Fibroblast of gingiva (primary cell): ENCODE measurements around the gene TRAM2.

Source experiments
- DNase-seq: peaks from one replicate; pipeline ENCODE4 v3.0.0-alpha.2; 2011; ENCODE audit warnings: low read depth

Gene TRAM2

DNA sequence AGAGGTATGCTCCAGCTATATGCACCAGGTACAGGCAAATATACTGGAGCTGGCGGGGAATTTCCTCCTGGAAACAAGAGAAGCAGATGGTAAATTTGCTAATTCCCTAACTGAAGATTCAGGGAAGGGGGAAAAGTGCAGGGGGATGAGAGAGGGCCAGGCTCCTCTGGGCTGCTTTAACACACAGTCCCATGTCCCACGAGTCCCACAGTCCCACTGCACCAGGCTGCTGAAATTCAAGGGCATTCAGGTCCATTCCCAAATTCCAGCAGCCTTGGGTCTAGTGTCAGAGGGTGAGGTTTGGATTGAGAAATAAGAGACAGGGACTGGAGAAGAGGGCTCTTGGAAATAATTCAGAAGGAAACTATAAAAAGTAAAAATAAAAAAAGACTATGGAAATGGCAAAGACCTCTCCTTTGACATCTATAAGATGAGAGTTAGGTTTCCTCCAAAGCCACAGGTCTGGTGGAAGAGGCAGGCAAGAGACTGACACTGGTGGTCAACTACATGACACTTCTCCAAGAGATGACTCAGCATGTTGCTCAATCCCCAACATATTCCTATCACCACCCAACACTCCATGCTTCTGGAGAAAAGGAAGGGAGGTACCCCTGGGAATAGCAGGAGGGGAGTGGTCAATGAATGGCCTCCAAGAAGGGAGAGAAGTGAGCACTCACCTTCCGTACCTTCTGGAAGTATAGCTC lies 69.2 kb downstream of the TRAM2 start:
- peak; percentile 79 for DNase-seq

GRCh38 chr6:52506476-52506875 lies 70.4 kb downstream of the TRAM2 start:
- DNase-seq: no peak

DNA sequence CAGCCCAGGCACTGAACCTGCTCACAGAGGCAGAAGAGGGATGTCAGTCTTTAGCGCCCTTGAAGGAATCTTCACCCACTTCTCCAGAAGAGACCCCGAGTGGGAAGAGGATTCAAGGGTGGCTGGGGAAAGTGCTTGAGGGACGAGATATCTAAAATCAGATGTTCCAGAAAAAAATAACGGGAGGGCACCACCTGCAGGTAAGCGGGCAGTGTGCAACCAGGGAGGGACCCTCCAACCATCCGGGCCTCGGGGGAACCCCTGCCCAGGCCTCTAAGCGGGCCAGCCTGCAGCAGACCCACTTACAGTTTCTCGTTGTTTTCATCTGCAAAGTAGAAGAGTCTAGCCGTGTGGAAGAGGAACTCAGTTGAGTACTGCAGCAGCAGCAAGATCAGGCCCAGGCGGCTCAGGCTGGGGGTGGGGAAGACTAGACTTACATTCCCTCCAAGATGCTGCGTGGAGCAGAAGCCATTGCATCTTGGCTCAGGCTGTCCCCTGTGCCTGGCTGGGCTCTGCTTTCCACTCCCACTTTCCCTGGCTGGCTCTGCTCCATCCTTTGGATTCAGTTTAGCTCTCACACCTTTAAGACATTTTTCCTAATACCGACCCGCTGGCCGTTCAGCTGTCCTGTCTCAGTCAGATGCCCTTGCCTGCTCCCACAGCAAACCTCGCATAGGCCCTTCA lies 71.0 kb downstream of the TRAM2 start:
- no peak for DNase-seq

DNA sequence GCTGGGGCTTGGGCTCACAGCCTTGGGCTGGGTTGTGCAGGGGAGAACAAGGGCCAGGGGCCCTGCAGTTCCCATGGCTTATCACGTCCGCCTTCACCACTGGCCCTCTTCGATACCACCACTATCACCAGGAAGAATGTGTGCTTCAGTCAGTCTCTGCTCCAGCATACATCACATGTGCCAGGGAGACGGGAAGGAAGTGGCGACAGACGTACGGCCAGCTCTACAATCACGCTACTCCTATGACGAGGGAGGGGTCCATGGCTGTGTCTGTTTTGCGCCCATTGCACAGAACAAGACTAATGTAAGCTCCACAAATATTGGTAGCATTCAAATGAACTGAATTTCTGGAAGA lies 72.1 kb downstream of the TRAM2 start:
- DNase-seq: no peak

GRCh38 chr6:52503851-52504781 lies 72.7 kb downstream of the TRAM2 start:
- peak; percentile 77 for DNase-seq

GRCh38 chr6:52503323-52503747 lies 73.5 kb downstream of the TRAM2 start:
- DNase-seq: no peak

- DNase-seq: no peak
Observed at GRCh38 chr6:52502306-52503029, 74.4 kb downstream of the TRAM2 start.

DNA sequence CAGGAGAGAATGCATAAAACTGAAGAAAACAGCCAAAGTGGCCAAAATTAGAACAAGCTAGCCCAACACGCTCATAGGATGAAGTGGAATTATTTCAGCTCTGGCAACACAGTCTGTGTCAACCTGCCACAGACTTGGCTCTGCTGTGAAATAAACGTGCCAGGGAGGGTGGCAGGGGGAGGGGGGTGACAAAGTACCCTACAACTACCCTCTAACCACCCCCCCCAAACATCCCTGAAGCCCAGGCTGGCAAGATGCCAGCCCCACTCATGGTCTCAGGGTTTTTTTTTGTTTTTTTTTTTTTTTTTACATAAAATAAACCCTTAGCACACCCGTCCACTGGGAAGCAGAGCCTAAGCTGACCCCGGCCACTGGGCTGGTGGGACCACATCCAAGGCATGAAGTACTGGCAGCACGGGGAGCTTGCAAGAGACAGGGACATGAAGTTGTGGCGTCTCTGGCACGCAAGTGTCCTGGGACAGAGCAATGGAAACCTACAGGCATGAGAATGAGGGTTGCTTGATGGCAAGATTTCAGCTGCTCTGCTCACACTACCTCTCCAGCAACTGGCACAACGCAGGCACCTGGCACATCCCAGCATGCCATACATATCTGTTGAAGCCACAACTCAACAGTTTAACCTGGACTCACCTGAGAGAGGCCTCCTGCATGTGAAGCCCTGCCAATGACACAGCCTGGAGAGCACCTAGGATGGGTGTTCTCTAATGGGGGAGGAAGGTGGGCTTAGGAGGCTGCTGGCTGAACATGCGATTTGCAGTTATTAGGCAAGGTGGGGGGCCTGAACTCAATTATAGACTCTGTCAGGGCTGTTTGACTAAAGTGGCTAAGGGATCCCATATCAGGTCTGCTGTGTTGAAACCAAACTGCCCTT lies 76.4 kb downstream of the TRAM2 start:
- no peak for DNase-seq

DNA sequence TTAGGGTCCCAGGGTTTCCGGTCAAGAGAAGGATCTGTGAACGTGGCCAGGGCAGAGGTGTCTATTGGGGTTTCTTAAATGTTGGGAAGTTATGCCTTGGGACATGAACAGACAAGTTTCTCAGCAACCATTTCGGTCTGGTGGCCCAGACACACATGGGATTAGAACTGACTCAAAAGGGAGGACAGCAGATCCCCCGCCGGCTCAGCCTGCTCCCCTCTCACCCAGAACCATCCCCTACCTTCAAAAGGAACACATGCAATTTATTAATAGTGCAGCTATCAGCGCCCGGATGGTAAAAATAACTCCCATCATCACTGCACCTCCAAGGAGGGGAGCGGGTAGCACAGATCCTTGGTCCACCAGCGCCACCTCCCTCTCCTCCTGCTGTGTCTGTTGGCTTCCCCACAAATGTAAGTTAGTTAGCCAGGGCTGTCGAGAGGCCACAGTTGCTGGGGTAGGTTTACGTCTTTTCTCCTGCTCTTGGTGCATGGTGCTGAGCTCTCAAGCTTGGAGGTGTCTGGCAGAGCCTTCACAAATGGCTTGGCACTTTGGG lies 77.1 kb downstream of the TRAM2 start:
- DNase-seq: no peak

DNA sequence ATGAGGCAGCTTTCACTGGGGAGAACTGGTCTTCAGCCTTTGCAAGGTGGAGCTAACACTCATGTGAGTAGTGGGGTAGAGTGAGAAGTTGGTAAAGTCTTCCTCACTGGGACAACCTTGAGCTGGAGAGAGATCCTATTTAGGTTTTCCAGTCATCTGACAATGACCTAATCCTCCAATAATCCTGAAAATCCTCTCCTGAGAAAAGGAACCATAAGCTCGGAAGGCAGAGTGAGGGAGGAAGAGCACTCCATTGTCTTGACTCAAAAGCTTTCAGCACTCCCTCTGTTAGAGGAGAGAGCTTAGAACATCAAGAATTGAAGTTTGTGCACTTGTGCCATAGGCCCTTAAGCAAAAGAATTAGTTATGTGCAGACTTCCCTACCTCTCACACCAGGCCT lies 77.8 kb downstream of the TRAM2 start:
- DNase-seq: no peak

GRCh38 chr6:52498538-52499017 lies 78.3 kb downstream of the TRAM2 start:
- no peak for DNase-seq

- DNase-seq: no peak
Observed at GRCh38 chr6:52497652-52498408, 79.0 kb downstream of the TRAM2 start.

- DNase-seq: no peak
Observed at GRCh38 chr6:52496631-52497030, 80.2 kb downstream of the TRAM2 start.

- DNase-seq: no peak
Observed at GRCh38 chr6:52495922-52496321, 80.9 kb downstream of the TRAM2 start.

- DNase-seq: no peak
Observed at GRCh38 chr6:52494298-52495072, 82.4 kb downstream of the TRAM2 start.

GRCh38 chr6:52493669-52494068 lies 83.2 kb downstream of the TRAM2 start:
- DNase-seq: peak; percentile 62

DNA sequence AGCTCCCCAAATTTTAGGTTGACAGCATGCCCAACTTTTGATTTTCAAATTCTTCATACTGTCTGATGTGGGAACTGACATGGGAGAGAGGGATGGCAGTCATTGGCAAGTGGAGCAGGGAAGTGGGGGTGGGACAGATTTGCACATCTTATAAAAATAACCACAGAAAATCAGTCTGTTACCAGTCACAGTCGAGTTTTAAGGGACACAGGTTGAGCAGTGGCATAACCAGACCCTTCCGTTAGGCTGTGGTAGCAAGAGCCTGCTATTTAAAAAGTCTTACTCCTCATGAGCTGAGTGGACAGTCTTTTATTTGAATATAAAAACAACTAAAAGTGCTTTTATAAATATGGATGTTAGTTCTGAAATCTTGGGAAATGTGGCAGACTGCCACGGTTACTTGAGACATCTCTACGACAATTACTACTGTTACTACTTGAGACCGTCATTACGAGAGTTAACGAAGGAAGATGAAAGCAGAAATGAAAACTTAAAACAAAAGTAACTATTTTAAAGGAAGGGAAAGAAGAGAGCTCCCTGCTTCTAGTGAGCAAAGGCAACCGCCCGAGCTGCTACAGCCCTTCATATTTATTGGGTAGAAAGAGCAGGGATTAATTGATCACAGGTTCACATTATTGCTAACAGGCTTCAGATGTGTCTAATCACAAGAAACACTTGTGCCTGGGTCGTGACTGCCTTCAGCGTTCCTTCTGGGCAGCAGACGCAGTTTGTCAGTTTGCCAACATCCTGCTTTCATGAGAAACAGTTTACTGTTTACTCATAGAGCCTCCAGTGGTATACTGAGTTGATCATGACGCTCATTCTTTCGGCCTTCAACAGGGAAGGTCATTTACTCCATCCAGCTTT lies 85.4 kb downstream of the TRAM2 start:
- peak; percentile 85 for DNase-seq

GRCh38 chr6:52489881-52490280 lies 87.0 kb downstream of the TRAM2 start:
- DNase-seq: no peak
